NT2/D1 (cell line): Measurements from ENCODE around the gene ZKSCAN2.

ENCODE experiments used
- SUZ12 ChIP-seq: IDR thresholded peaks from 2 replicates; pipeline ENCODE4 v1.6.1; 2011; ENCODE audit not compliant: insufficient read length, insufficient read depth; ENCODE audit errors: extremely low read depth
- YY1 ChIP-seq: IDR thresholded peaks from 2 replicates; pipeline ENCODE4 v1.6.1; 2011; ENCODE audit not compliant: insufficient read length, insufficient read depth
- ZNF274 ChIP-seq: IDR thresholded peaks from 2 replicates; pipeline ENCODE4 v1.6.1; 2011; ENCODE audit warnings: mild to moderate bottlenecking, low read depth, low read length

GRCh38 chr16:25298165-25298872 is 40.7 kb upstream of the ZKSCAN2 start:
- TF ChIP-seq ZNF274 (no peak), SUZ12 (no peak), YY1 (no peak)
